Neuronal stem cell (in vitro differentiated cells): ENCODE results near the gene KCTD7.
"Not testable (repeated sequence)": the region's sequence is repeated elsewhere in the genome, so short reads cannot be mapped to it uniquely, and the experiment has no call there.

Source experiments
- DNase-seq: peaks from one replicate; pipeline ENCODE4 v3.0.0-alpha.2; 2013; ENCODE audit warnings: low spot score
- H2AFZ ChIP-seq: one replicate; pipeline ENCODE4 v1.6.1; 2013; ENCODE audit warnings: mild to moderate bottlenecking, low read length, inconsistent platforms
- H2AK5ac ChIP-seq: 2 replicates; pipeline ENCODE4 v1.6.1; 2013; ENCODE audit warnings: low read depth, mild to moderate bottlenecking, inconsistent platforms, low read length, moderate library complexity, mixed read lengths
- H2BK120ac ChIP-seq: 2 replicates; pipeline ENCODE4 v1.6.1; 2013; ENCODE audit warnings: low read depth, mild to moderate bottlenecking, inconsistent platforms, low read length, moderate library complexity, mixed read lengths
- H2BK12ac ChIP-seq: one replicate; pipeline ENCODE4 v1.6.1; 2013; ENCODE audit warnings: low read length, inconsistent platforms
- H2BK15ac ChIP-seq: 2 replicates; pipeline ENCODE4 v1.6.1; 2013; ENCODE audit warnings: mild to moderate bottlenecking, low read length, inconsistent platforms, mixed read lengths
- H2BK5ac ChIP-seq: one replicate; pipeline ENCODE4 v1.6.1; 2013; ENCODE audit warnings: inconsistent platforms, mild to moderate bottlenecking, low read length, moderate library complexity
- H3K14ac ChIP-seq: one replicate; pipeline ENCODE4 v1.6.1; 2013; ENCODE audit warnings: low read length, inconsistent platforms
- H3K18ac ChIP-seq: 2 replicates; pipeline ENCODE4 v1.6.1; 2013; ENCODE audit warnings: low read length, inconsistent platforms
- H3K23ac ChIP-seq: 2 replicates; pipeline ENCODE4 v1.6.1; 2013; ENCODE audit warnings: low read depth, mild to moderate bottlenecking, mixed read lengths, low read length, inconsistent platforms; ENCODE audit not compliant: poor library complexity
- H3K27ac ChIP-seq: replicated peaks from 3 replicates; pipeline ENCODE4 v1.5.1; 2013; ENCODE audit warnings: low read length, inconsistent platforms
- H3K27me3 ChIP-seq, 3 experiments: 2 replicates each; pipeline ENCODE4 v1.6.1; 2013; ENCODE audit warnings: low read length in 3 of 3, mild to moderate bottlenecking in 2 of 3, inconsistent platforms in 1 of 3, low read depth in 1 of 3, mixed read lengths in 1 of 3, moderate library complexity in 1 of 3; ENCODE audit not compliant: control insufficient read depth in 3 of 3, insufficient read depth in 3 of 3
- H3K36me3 ChIP-seq, 2 donors: replicated peaks in 1 of 2; 2 replicates each; pipeline ENCODE4 v1.6.1; 2013; ENCODE audit warnings: low read length in 2 of 2; ENCODE audit not compliant: control insufficient read depth in 2 of 2, insufficient read depth in 2 of 2
- H3K4ac ChIP-seq: 2 replicates; pipeline ENCODE4 v1.6.1; 2013; ENCODE audit warnings: inconsistent platforms, mild to moderate bottlenecking, low read length, moderate library complexity
- H3K4me1 ChIP-seq, 2 donors: 1 replicate in 1 of 2; 2 replicates in 1 of 2; pipeline ENCODE4 v1.6.1; 2013; ENCODE audit warnings: low read length in 2 of 2, low read depth in 1 of 2; ENCODE audit not compliant: control insufficient read depth in 2 of 2, insufficient read depth in 1 of 2
- H3K4me2 ChIP-seq: one replicate; pipeline ENCODE4 v1.6.1; 2013; ENCODE audit warnings: mild to moderate bottlenecking, low read length, inconsistent platforms; ENCODE audit not compliant: insufficient read depth, poor library complexity, severe bottlenecking
- H3K4me3 ChIP-seq, 2 donors: 2 replicates each; pipeline ENCODE4 v1.5.1; 2013; ENCODE audit warnings: low read length in 2 of 2, mild to moderate bottlenecking in 2 of 2, inconsistent platforms in 1 of 2, moderate library complexity in 1 of 2
- H3K79me1 ChIP-seq: one replicate; pipeline ENCODE4 v1.6.1; 2013; ENCODE audit warnings: low read depth, mild to moderate bottlenecking, inconsistent platforms, low read length, moderate library complexity
- H3K9ac ChIP-seq: one replicate; pipeline ENCODE4 v1.6.1; 2013; ENCODE audit warnings: mild to moderate bottlenecking, low read depth, low read length, inconsistent platforms; ENCODE audit not compliant: poor library complexity
- H3K9me3 ChIP-seq, 2 donors: replicated peaks in 1 of 2; 2 replicates each; pipeline versions ENCODE3 to v1.6.1; 2013; ENCODE audit warnings: low read length in 2 of 2, mild to moderate bottlenecking in 2 of 2, inconsistent platforms in 1 of 2, low read depth in 1 of 2, mixed read lengths in 1 of 2, moderate library complexity in 1 of 2; ENCODE audit not compliant: control insufficient read depth in 2 of 2, insufficient read depth in 1 of 2
- H4K8ac ChIP-seq: one replicate; pipeline ENCODE4 v1.6.1; 2013; ENCODE audit warnings: low read depth, mild to moderate bottlenecking, inconsistent platforms, low read length, moderate library complexity
- H4K91ac ChIP-seq: one replicate; pipeline ENCODE4 v1.6.1; 2013; ENCODE audit warnings: low read length, low read depth, mild to moderate bottlenecking, inconsistent platforms; ENCODE audit not compliant: poor library complexity
- WGBS, 2 donors: extraction: QIAGEN DNeasy Blood & Tissue Kit; methylation state at CpG; one replicate each; pipeline ENCODE4 v1.1.7; 2013; ENCODE audit warnings: missing lambda C conversion rate in 2 of 2, mixed read lengths in 1 of 2; ENCODE audit not compliant: insufficient read length in 2 of 2, insufficient replicate concordance in 1 of 2; ENCODE audit errors: extremely low coverage in 2 of 2; 5-methylcytosine and 5-hydroxymethylcytosine counted together

Gene KCTD7

GRCh38 chr7:66583490-66584110, 45.1 kb upstream of the KCTD7 start:
- Histone ChIP-seq H2BK15ac (no peak overlapping the region), H3K27me3 (no peaks in the 10 kb centered on the region), H2AK5ac (no peak overlapping the region), H3K4ac (no peak overlapping the region), H4K91ac (no peak overlapping the region), H3K79me1 (peaks cover 8% of the 10 kb centered on the region), H3K27ac (no peak overlapping the region), H3K9ac (no peak overlapping the region), H3K9me3 (peaks cover 0 to 7% of the 10 kb centered on the region in 2 donors), H2AFZ (no peak overlapping the region), H3K23ac (no peak overlapping the region), H3K14ac (no peak overlapping the region), H3K4me2 (no peak overlapping the region), H2BK120ac (no peak overlapping the region), H3K18ac (no peak overlapping the region), H2BK5ac (no peak overlapping the region), H3K36me3 (peaks cover 3 to 53% of the 10 kb centered on the region in 2 donors), H4K8ac (no peak overlapping the region), H2BK12ac (no peak overlapping the region), H3K4me1 (no peaks in the 10 kb centered on the region), H3K4me3 (no peak overlapping the region)
- DNase-seq: no peak
- WGBS, 2 donors: no CpG with 5 or more reads among the region's 2 CpGs

- no peak for DNase-seq
- peaks cover 8% of the 10 kb centered on the region for H3K79me1 ChIP-seq
- no peaks in the 10 kb centered on the region for H3K27me3 ChIP-seq
- no peak overlapping the region for H3K4me3 ChIP-seq
- H4K91ac ChIP-seq: no peak overlapping the region
- peaks cover 3 to 51% of the 10 kb centered on the region in 2 donors for H3K36me3 ChIP-seq
- no peak overlapping the region for H3K9ac ChIP-seq
- H4K8ac ChIP-seq: no peak overlapping the region
- H3K4me2 ChIP-seq: no peak overlapping the region
- H2BK5ac ChIP-seq: no peak overlapping the region
- H2BK120ac ChIP-seq: no peak overlapping the region
- no peak overlapping the region for H2AFZ ChIP-seq
- H3K27ac ChIP-seq: no peak overlapping the region
- H3K23ac ChIP-seq: no peak overlapping the region
- H3K4me1 ChIP-seq: peaks cover 1 to 2% of the 10 kb centered on the region in 2 donors
- peaks cover 0 to 7% of the 10 kb centered on the region in 2 donors for H3K9me3 ChIP-seq
- no peak overlapping the region for H3K14ac ChIP-seq
- no peak overlapping the region for H3K18ac ChIP-seq
- no CpG with 5 or more reads among the region's 1 CpG for WGBS, 2 donors
- H2BK15ac ChIP-seq: no peak overlapping the region
- H2BK12ac ChIP-seq: no peak overlapping the region
- H2AK5ac ChIP-seq: no peak overlapping the region
- no peak overlapping the region for H3K4ac ChIP-seq
Observed at GRCh38 chr7:66586181-66586580, 42.5 kb upstream of the KCTD7 start.

GRCh38 chr7:66588226-66588625, 40.5 kb upstream of the KCTD7 start:
- H3K27ac ChIP-seq, H2BK12ac ChIP-seq, H3K4ac ChIP-seq, H2BK120ac ChIP-seq, H3K14ac ChIP-seq, H2AK5ac ChIP-seq, H4K91ac ChIP-seq, H3K9ac ChIP-seq, H3K9me3 ChIP-seq, H3K23ac ChIP-seq, H2AFZ ChIP-seq, H3K4me1 ChIP-seq, H4K8ac ChIP-seq, H3K27me3 ChIP-seq, H3K18ac ChIP-seq, H2BK15ac ChIP-seq, H3K4me3 ChIP-seq, H3K4me2 ChIP-seq, H2BK5ac ChIP-seq, DNase-seq: not testable (repeated sequence)
- WGBS, 2 donors: no CpG with 5 or more reads among the region's 1 CpG
- H3K79me1 ChIP-seq: peaks cover 12% of the 10 kb centered on the region
- peaks cover 3 to 31% of the 10 kb centered on the region in 2 donors for H3K36me3 ChIP-seq

GRCh38 chr7:66588856-66589570, 39.7 kb upstream of the KCTD7 start:
- H2BK120ac ChIP-seq: not testable (repeated sequence)

More at GRCh38 chr7:66588856-66589570, 39.7 kb upstream of the KCTD7 start:
- H3K79me1 ChIP-seq: peaks cover 12% of the 10 kb centered on the region
- not testable (repeated sequence) for H3K4ac ChIP-seq, H2BK15ac ChIP-seq, H3K23ac ChIP-seq, H3K14ac ChIP-seq, H4K8ac ChIP-seq, H2AK5ac ChIP-seq, H3K9ac ChIP-seq, H2BK12ac ChIP-seq, H4K91ac ChIP-seq, H2BK5ac ChIP-seq, H3K4me2 ChIP-seq, H3K27me3 ChIP-seq, H3K18ac ChIP-seq, H3K4me1 ChIP-seq, H3K27ac ChIP-seq, H3K9me3 ChIP-seq, H3K4me3 ChIP-seq, DNase-seq, H2AFZ ChIP-seq
- peaks cover 0 to 23% of the 10 kb centered on the region in 2 donors for H3K36me3 ChIP-seq
- WGBS, 2 donors: no CpG with 5 or more reads among the region's 5 CpGs
